ENCODE data around the gene ZNF503.
"Not testable (repeated sequence)": the region's sequence is repeated elsewhere in the genome, so short reads cannot be mapped to it uniquely, and the experiment has no call there.

Gene ZNF503

DNA sequence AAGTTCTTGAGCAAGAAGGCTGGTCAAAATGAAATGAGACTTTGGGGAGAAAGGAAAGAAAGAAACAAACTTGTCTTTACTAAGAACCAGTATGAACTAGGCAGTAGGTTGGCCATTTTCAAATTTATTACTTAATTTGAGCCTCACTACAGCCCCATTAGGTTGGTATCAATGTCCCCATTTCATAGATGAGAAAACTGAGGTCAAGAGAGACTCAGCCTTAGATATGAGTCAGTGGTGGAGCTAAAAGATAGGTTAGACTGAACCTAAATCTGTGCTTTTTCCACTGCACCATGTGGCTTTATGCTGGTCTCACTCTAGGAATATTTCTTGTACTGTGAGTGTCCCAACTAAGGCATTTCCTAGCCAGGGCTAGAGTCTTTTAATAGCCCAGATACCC is 8.8 kb downstream of the ZNF503 start:
- no peak for DNase-seq

DNA sequence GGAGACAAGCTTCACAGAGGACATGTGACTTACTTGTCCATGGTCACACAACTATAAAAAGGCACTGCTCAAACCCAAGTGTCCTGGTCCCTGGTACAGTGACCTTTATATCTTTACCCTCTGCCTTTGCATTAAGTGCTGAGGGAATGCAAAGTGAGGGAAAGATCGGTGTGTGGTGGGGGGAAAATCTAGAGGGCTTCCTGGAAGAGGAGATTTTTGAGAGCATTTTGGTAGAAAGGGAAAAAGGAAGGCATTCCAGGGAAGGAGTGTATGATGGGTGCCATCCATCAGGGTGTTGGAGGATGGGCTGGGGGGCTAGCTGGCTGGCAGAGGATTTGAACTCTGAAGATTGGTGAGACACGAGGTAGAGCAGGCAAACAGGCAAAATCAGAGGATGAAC is 9.3 kb downstream of the ZNF503 start:
- no peak for DNase-seq

DNA sequence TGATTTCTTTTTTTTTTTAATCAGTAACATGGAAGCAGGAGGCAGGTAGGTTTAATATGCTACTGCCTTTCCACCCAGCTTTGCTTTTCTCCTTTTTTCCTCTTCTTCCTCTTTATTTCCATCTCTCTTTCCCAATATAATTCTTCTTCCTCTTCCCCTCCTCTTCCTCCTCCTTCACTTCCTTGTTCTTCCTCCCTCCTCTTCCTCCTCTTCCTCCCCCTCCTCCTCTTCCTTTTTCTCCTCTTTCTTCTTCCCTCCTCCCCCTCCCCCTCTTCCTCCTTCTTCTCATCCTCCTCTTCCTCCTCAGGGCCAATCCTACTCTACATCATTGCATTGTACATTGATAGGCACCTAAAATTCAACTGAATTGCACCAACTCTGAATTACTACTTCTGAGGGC is 11.4 kb downstream of the ZNF503 start:
- DNase-seq, result no peak

DNA sequence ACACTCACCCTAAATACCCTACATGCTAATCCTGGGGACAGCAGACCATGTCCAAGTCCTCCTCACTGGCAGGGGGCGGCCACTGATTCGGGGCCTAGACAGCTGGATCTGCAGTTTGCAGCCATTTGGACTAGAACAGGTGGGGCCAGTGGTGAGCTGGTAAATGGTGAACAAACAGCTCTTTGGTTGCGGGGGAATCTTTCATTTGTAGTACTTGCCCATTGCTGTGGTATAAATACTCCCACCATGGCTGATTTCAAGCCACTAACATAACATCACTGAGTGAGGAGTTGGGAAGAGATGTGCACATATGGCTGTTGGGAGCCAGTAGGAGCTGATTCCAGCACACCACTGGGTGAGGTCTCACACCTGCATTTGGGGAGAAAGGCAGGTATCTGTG is 13.5 kb downstream of the ZNF503 start:
- DNase-seq, result no peak

DNA sequence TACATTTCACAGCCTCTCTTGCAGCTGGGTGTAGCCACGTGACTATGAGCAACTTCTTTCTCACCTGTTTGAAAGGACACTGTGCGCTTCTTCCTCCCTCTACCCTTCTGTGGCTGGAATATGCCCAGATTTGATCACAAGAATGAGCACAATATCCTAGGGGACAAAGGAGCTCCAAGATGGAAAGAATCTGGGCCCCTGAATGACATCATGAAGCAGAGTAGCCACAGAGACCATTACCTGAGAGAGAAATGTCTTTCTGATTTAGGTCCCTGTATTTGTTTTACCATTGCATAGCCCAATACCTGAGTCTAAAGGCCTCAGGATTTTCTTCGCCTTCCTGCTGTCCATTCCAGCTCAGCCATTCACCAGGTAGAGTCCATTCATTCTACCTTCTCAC is 15.4 kb downstream of the ZNF503 start:
- no peak for DNase-seq

DNA sequence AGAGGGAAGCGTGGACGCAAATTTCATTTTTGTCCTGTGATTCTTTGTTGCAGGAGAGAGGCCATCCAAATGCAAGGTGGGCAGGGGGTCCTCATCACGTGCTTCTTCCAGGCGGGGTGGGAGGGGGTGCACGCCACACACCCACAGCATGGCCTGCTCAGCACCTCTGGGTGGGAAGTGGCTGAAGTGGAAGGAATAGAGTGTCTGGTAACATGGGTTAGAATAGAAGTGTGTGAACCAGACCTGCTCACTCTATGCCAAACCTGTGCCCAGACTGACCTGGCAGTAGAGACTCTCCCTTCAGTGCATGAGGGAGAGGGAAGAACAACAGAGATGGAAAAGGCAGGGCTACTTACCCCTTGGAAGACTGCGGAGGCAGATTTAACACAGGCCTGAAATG is 21.7 kb downstream of the ZNF503 start:
- no peak for DNase-seq

DNA sequence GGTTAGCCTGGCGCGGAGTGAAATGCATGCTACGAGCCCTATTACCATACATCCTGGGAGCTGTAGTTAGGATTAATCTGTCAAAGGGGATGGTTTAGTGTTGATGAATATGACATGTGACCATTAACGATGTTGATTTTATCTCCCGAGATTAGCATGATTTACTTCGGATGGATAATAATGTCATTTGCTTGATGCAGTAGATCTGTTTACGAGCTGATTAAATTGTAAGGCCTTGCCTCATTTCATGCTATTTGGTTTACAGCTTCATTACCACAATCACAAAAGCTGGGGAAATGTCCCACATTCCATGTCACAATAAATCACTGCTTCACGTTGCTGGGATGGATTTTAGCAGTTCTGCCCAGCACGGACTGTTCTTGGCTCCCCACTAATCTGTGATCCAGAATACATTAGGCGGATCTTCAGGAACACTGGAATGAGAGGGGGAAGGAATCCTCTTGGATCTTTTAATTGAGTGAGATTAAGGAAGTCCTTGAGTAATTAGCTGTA is 22.3 kb downstream of the ZNF503 start:
- DNase-seq, result no peak

DNA sequence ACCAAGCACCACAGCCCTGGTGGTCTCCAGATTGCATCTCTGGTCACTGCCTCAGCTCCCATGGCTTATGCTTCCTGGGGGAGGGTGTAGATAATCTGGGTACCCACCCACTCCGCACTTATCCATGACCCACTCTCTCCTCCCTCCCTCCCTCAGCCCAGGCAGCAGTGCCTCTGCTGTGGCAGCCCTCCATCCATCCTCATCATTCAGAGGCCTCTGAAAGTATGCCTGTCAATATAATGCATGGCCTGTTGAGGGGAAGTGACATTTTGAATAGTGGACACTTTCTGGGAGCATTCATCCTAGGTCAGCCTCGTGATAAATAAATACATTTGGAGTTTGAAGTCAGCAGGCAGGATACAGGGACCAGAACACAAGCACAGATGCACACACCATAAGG is 23.2 kb downstream of the ZNF503 start:
- no peak for DNase-seq

DNA sequence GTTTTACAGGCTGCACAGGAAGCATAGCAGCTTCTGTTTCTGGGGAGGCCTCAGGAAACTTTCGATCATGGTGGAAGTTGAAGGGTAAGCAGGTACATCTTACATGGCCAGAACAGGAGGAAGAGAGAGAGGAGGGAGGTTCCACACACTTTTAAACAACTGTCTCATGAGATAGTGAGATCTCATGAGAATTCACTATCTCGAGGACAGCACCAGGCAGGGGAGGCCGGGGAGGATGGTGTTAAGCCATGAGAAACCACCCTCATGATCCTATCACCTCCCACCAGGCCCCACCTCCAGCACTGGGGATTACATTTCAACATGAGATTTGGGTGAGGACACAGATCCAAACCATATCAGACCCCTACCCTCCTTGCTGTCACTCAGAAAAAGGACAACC is 23.7 kb downstream of the ZNF503 start:
- DNase-seq, result no peak

DNA sequence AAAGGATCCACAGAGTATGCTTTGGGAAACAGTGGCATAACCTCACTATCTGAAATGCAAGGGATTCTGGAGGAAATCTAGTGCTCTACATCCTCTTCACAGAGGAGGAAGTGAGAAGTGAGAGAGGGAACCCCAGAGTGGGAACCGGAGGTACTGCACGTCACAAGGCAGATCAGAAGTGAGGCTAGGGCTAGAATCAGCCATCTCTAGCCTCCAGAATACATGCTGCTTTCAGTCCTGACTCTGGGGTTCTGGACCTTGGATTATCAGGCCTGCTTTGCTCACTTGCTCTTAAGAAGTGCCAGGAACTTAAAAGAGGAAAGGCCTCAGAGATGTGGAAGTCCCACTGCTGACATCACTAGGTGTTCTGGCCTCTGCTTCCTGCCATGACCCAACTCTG is 25.7 kb downstream of the ZNF503 start:
- DNase-seq, result no peak

DNA sequence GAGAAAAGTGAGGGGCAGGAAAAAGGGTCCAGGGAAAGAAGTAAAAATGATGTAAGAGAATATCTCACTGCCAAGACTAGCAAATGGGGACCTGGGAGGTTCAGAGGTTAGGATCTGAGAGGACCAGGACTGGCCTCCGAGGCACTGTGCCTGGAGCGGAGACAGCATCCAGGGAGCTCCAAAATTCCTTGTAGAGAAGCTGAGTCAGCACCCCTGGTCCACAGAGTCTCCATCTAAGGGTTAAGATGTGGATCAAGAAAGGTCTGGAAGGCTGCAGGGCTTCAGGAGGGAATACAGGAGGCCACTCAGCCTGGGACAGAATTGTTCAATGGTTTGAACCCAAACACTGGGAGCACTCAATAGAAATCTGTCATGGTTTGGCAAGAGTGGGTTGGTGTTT is 30.6 kb downstream of the ZNF503 start:
- DNase-seq, result no peak

DNA sequence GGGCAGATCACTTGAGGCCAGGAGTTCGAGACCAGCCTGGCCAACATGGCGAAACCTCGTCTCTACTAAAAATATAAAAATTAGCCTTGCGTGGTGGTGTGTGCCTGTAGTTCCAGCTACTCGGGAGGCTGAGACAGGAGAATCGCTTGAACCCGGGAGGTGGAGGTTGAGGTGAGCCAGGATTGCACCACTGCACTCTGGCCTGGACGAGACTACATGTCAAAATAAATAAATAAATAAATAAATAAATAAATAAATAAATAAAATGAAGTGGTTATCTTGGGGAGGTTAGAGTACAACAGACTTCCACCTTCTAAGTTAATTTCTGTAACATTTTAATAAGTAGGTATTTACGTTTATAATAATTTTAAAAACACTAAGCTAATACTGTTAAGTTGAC is 31.7 kb downstream of the ZNF503 start:
- DNase-seq, result not testable (repeated sequence)

DNA sequence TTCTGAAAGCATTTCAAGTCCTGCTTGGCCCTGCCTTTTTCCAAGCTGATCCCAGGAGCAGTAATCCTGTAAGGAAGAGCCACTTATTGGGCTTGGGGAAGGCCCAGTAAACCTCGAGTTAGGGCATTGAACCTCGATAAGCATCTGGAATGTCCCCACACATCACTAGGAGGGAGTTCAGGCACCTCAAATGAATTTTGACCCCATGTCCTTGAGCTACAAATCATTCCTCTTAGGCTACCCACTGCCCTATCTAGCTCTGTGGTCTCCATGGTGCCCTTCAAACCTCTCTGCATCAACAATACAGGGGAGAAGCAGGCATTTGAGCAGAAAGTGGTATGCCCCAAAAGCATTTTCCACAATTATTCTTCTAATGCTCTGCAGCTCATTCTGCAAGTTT is 33.7 kb downstream of the ZNF503 start:
- no peak for DNase-seq

DNA sequence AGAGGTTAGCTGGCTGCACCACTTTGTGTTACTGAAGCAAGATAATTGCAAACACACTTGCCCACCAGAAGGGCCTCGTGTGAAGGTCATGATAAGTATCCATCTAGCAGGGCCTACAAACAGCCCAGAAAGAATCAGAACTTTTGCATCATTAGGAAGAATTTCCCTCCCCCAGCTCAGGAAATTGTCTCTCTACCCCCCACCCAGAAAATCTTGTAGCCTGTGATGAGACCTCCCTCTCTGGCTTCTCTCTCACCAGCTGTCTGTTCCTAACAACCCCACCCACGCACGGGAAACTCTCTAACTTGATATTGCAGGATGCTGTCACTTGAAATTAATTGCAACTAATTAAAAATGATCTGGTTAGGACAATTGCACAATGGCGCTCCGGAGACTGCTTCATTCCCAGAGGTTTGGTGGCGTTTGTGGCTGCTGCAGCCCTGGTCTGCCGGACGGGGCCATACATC is 34.5 kb downstream of the ZNF503 start:
- no peak for DNase-seq

DNA sequence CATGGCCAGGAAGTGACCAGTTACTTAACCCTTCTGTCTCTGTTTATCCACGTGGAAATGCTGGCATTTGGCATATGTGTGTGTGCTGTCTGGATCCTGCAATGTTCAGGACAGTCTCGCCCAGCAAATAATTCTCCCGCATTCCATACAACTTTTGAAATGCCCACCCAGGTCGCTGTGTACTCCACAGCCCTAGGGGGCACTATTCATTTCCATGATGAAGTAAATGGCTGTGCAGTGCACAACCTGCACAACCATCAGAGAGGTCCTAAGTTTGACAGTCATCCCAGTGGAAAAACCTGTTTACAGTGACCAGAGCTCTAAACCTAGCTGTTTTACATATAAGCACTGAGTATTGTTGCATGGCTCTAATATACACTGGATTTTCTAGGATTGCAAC is 38.1 kb downstream of the ZNF503 start:
- DNase-seq, result no peak

DNA sequence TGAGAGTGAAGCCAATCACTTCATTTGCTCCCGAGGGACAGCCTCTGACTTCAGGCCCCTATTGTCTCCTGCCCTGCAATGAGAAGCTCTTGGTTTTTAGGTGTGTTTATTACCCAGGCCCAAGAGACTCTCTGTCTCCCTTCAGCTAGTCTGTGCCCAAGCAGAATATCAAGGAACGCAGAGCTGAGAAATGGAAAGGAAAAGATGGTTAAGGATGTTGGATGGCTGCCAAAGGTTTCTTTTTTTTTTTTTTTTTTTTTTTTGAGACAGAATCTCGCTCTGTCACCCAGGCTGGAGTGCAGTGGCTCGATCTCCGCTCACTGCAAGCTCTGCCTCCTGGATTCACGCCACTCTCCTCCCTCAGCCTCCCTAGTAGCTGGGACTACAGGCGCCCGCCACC is 41.7 kb downstream of the ZNF503 start:
- DNase-seq, result not testable (repeated sequence)

DNA sequence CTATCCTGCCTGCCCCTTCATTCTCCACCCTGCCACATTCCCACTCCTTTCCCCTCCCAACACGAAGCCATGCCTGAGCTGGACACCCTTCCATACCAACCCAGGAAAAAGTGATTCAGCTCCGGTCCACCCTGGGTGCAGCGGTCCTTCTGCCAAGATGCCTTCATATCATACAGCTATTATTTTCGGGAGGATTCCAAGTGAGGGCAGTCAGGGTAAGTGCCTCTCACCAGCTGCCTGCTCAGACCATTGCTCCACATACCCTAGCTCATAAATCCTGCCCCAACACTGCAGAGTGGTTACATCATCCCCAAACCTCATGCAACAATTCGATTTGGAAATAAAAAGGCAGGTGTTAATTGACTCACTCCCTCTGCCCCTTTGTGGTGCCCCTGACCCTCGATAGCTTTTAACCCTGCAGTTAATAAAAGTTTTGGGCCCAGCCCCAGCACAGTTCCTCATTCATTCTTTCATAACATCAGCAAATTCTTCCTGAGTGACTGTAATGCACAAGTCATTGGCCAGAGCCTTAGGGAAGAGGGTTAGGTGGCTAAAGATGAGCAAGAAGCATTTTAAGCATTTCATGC is 42.6 kb downstream of the ZNF503 start:
- DNase-seq, result no peak

DNA sequence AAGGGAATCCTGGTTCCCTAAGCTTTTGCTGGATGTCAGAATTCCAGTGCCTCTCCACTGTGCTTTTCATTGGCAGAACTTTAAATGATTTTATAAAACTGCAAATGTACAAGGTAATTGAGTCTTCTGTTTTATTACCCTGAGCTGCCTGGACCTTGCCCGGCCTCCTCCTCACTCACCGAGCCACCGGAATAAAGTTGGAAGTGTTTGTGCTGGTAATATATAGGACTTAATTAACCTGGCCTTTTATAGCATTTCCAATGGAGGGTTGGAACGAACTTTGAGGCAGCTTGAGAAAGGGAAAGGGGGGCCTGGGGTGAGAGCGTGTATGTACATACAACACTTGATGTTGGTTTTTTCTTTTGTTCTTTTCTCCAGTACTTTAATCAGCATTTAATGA is 43.4 kb downstream of the ZNF503 start:
- no peak for DNase-seq

DNA sequence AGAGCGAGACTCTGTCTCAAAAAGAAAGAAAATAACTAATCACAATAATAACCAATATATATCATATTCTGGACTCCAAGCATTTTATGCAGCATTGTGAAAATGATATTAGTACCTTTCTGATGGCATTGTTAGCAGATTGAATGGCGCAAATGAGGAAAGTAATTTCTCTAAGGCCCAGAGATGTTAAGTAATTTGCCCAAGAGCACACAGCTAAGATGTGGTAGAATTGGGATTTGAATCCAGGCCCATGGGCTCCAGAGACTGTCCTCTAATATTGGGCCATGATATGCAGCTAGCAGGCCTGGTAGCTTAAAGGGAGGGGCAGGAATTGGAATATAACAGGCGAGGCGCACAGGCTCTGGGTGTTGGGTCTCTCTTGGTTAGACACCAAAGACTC is 44.1 kb downstream of the ZNF503 start:
- no peak for DNase-seq

DNA sequence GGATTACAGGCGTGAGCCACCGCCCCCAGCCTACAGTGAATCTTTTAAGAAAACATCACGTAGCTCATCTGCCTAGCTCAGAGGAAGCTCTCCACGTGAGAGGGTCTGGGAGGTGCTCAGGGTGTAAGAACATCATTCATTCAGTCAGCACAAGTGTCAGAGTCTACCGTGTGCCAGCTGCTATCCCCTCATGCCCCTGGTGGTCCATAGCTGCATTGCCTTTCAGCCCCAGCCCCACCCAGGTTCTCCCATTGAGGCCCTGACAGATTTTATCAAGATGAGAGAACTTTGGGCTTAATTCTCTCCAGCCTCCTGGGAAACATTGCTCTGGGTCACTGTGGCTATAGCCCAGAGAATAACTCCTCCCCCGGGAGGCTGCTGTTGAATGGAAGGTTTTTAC is 45.1 kb downstream of the ZNF503 start:
- no peak for DNase-seq

DNA sequence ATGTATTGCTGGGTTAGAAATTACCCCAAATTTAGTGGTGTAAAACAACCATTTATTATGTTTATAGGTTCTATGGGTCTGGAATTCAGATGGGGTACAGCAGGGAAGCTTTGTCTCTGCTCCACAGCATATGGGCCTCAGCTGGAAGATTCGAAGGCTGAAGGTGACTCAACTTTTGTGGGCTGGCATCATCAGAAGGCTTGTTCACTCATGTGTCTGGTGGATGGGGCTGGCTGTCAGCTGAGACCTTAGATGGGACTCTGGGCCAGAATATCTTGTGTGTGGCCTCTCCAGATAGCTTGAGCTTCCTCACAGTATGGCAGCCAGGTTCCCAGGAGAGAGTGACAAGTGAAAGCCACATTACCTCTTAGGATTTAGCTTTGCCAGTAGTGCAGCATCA is 45.9 kb downstream of the ZNF503 start:
- no peak for DNase-seq

DNA sequence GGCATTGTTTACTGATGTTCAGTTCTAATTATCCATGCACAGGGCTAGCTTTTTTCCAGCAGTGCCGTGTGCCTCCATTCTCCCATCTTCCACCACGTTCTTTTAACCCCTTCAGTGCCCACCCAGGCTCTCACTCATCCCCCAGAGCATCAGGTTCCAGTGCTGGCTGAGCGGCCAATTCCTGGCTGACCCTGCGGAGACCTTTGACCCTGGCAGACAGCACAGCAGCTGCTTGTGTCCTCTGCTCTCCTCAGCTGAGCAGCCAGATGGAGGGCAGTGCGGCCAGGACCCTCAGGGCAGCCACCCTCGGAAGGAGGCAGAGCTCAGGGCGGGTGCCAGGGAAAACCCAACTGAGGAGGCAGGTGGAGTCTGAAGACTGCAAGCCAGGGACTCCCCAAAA is 48.4 kb downstream of the ZNF503 start:
- no peak for DNase-seq

DNA sequence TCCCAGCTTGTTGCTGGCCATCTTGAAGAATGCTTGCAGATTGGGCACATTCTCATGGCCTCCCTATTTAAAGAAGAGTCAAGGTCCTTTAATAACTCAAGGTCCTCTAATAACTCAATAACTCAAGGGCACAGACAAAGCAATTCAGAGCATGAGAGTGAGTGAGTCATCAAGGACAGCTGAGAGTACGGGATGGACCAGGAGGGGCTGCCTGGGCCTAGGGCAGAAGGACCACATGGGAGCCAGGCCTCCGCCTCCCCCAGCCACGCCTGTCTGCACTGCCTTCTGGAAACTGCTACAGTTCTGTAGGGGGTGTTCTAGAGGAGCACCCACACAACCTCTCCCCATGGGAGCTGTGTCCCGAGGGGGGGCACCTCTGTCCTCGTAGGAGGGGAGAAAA is 48.9 kb downstream of the ZNF503 start:
- no peak for DNase-seq

DNA sequence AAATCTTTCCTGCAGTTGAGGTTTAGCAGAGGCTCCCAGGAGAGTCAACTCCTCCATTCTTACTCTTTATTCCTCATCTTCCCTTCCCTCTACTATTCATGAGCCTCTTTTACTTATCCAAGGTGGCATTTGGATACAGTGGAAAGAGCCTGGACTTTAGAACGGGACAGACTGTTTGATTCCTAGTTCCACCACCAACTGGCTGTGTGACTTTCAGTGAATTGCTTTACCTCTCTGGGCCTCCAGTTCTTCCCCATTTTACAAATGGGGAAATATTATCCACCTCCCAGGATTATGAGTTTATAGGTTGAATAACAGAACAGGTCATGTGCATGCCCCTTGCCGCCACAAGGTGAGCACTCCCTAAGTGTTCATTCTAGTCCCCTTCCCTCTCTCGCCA is 49.9 kb downstream of the ZNF503 start:
- no peak for DNase-seq

DNA sequence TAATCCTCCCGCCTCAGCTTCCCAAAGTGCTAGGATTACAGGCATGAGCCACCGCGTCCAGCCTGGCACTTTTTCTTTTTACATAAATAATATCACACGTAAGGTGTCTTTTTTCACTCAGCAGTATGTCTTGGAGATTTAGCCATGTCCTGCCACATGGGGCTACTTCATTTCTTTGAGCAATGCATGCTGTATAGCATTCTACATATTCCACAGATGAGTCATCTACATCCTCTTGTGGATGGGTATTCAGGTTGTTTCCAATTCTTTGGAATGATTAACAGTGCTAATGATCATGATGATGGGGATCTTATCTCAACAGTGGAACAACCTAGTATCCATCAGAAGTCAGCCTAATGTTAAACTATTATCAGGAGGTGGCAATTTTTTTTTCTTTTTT is 50.8 kb downstream of the ZNF503 start:
- no peak for DNase-seq
